ENCODE measurements around the gene SORBS1.
"Not testable (repeated sequence)": the region's sequence is repeated elsewhere in the genome, so short reads cannot be mapped to it uniquely, and the experiment has no call there.

SORBS1 gene

GRCh38 chr10:95469676-95470075 is 91.5 kb downstream of the SORBS1 start:
- Histone ChIP-seq H4K20me1 (no peaks in the 10 kb centered on the region), H3K9ac (no peak overlapping the region), H3K27ac (no peak overlapping the region), H3K9me3 (no peaks in the 10 kb centered on the region), H3K4me1 (peaks cover 43% of the 10 kb centered on the region), H3K4me3 (no peak overlapping the region), H3K36me3 (no peaks in the 10 kb centered on the region), H3K27me3 (no peaks in the 10 kb centered on the region), H3K4me2 (no peak overlapping the region)
- TF ChIP-seq Cebpa-rat (IDR thresholded peaks at IDR 0.05): no peak

GRCh38 chr10:95469251-95469650 is 91.9 kb downstream of the SORBS1 start:
- Histone ChIP-seq H3K27ac (no peak overlapping the region), H3K9me3 (no peaks in the 10 kb centered on the region), H3K27me3 (no peaks in the 10 kb centered on the region), H3K36me3 (no peaks in the 10 kb centered on the region), H3K4me2 (no peak overlapping the region), H4K20me1 (no peaks in the 10 kb centered on the region), H3K9ac (no peak overlapping the region), H3K4me1 (peaks cover 44% of the 10 kb centered on the region), H3K4me3 (no peak overlapping the region)
- TF ChIP-seq Cebpa-rat (IDR thresholded peaks at IDR 0.05): no peak

GRCh38 chr10:95467642-95468041 is 93.5 kb downstream of the SORBS1 start:
- Histone ChIP-seq H3K4me1 (peaks cover 40% of the 10 kb centered on the region), H3K4me2 (peak overlapping the region; percentile 70)
- not testable (repeated sequence) for H3K4me3 ChIP-seq, H4K20me1 ChIP-seq, H3K9me3 ChIP-seq, H3K9ac ChIP-seq, H3K27me3 ChIP-seq, H3K27ac ChIP-seq, H3K36me3 ChIP-seq

- Histone ChIP-seq H3K27me3 (no peaks in the 10 kb centered on the region), H3K9me3 (no peaks in the 10 kb centered on the region), H3K36me3 (no peaks in the 10 kb centered on the region), H3K4me3 (no peak overlapping the region), H3K4me2 (peak overlapping the region; percentile 70), H3K27ac (no peak overlapping the region; the same call in 1 of the 2 replicates), H4K20me1 (no peaks in the 10 kb centered on the region), H3K9ac (no peak overlapping the region), H3K4me1 (peaks cover 40% of the 10 kb centered on the region)
- TF ChIP-seq Cebpa-rat (IDR thresholded peaks at IDR 0.05): no peak
Observed at GRCh38 chr10:95467162-95467599, 94.0 kb downstream of the SORBS1 start.

- Histone ChIP-seq H3K4me2 (peak overlapping the region; percentile 70), H3K4me1 (peaks cover 40% of the 10 kb centered on the region), H3K4me3 (no peak overlapping the region), H3K9ac (no peak overlapping the region), H3K27me3 (no peaks in the 10 kb centered on the region), H3K36me3 (no peaks in the 10 kb centered on the region), H3K9me3 (no peaks in the 10 kb centered on the region), H4K20me1 (no peaks in the 10 kb centered on the region), H3K27ac (no peak overlapping the region)
- no peak for TF ChIP-seq Cebpa-rat (IDR thresholded peaks at IDR 0.05)
Observed at GRCh38 chr10:95466436-95466835, 94.7 kb downstream of the SORBS1 start.

- H3K4me2 ChIP-seq: peak overlapping the region; percentile 11
- H3K27me3 ChIP-seq: no peaks in the 10 kb centered on the region
Observed at GRCh38 chr10:95464280-95464679, 96.9 kb downstream of the SORBS1 start.

GRCh38 chr10:95462740-95463667 is 98.2 kb downstream of the SORBS1 start:
- Histone ChIP-seq H3K4me1 (peaks cover 38% of the 10 kb centered on the region), H3K4me3 (no peak overlapping the region)

More at GRCh38 chr10:95464280-95464679, 96.9 kb downstream of the SORBS1 start:
- Histone ChIP-seq H3K36me3 (no peaks in the 10 kb centered on the region), H4K20me1 (no peaks in the 10 kb centered on the region), H3K27ac (no peak overlapping the region), H3K9me3 (no peaks in the 10 kb centered on the region), H3K9ac (no peak overlapping the region), H3K4me3 (no peak overlapping the region), H3K4me1 (peaks cover 40% of the 10 kb centered on the region)
- TF ChIP-seq Cebpa-rat (IDR thresholded peaks at IDR 0.05): no peak

GRCh38 chr10:95461611-95462010 is 99.6 kb downstream of the SORBS1 start:
- Histone ChIP-seq H3K36me3 (no peaks in the 10 kb centered on the region), H3K4me1 (peaks cover 24% of the 10 kb centered on the region), H3K9me3 (no peaks in the 10 kb centered on the region), H4K20me1 (no peaks in the 10 kb centered on the region), H3K4me3 (no peak overlapping the region), H3K27me3 (no peaks in the 10 kb centered on the region; the same call in 1 of the 2 replicates), H3K9ac (no peak overlapping the region), H3K4me2 (no peak overlapping the region), H3K27ac (no peak overlapping the region)
- TF ChIP-seq Cebpa-rat (IDR thresholded peaks at IDR 0.05): no peak

More at GRCh38 chr10:95462740-95463667, 98.2 kb downstream of the SORBS1 start:
- Histone ChIP-seq H3K9me3 (no peaks in the 10 kb centered on the region), H3K27me3 (no peaks in the 10 kb centered on the region), H3K9ac (no peak overlapping the region), H3K27ac (no peak overlapping the region), H3K4me2 (no peak overlapping the region), H3K36me3 (no peaks in the 10 kb centered on the region), H4K20me1 (no peaks in the 10 kb centered on the region)
- TF ChIP-seq Cebpa-rat (IDR thresholded peaks at IDR 0.05): no peak

- no peak overlapping the region for H3K9ac ChIP-seq
- H3K27ac ChIP-seq: no peak overlapping the region
Observed at GRCh38 chr10:95459446-95460045, 101.6 kb downstream of the SORBS1 start.

GRCh38 chr10:95458871-95459270 is 102.3 kb downstream of the SORBS1 start:
- TF ChIP-seq Cebpa-rat (IDR thresholded peaks at IDR 0.05): no peak
- no peaks in the 10 kb centered on the region for H3K9me3 ChIP-seq
- H3K4me3 ChIP-seq: no peak overlapping the region
- no peaks in the 10 kb centered on the region for H3K4me1 ChIP-seq
- no peaks in the 10 kb centered on the region for H4K20me1 ChIP-seq
- no peak overlapping the region for H3K27ac ChIP-seq
- H3K9ac ChIP-seq: no peak overlapping the region
- no peak overlapping the region for H3K4me2 ChIP-seq
- no peaks in the 10 kb centered on the region; the same call in 1 of the 2 replicates for H3K27me3 ChIP-seq
- no peaks in the 10 kb centered on the region for H3K36me3 ChIP-seq

More at GRCh38 chr10:95459446-95460045, 101.6 kb downstream of the SORBS1 start:
- no peak overlapping the region for H3K4me3 ChIP-seq
- no peak overlapping the region for H3K4me2 ChIP-seq
- no peaks in the 10 kb centered on the region for H4K20me1 ChIP-seq
- H3K36me3 ChIP-seq: no peaks in the 10 kb centered on the region
- H3K27me3 ChIP-seq: no peaks in the 10 kb centered on the region; the same call in 1 of the 2 replicates
- no peak for TF ChIP-seq Cebpa-rat (IDR thresholded peaks at IDR 0.05)
- H3K9me3 ChIP-seq: no peaks in the 10 kb centered on the region
- peaks cover 4% of the 10 kb centered on the region for H3K4me1 ChIP-seq
